BJ (cell line): ENCODE data around the gene CDHR3. TPM values are rescaled to one million over a fixed set of nuclear protein-coding genes. Genes with fewer than 3 reads are reported as not detected.

Experiments used
- CTCF ChIA-PET: fragments of 350-600 bp; formaldehyde crosslinking; extraction: SDS; loops from one replicate; lab custom pipeline; 2021; ENCODE audit warnings: antibody characterized with exemption, inconsistent platforms; lab: Yijun Ruan, JAX
- POLR2A ChIA-PET: fragments of 300-600 bp; sonication (Branson Sonifier 250); formaldehyde crosslinking; extraction: SDS; loops from one replicate; lab custom pipeline; 2021; ENCODE audit warnings: antibody characterized with exemption; lab: Charles Lee
- DNase-seq: peaks from one replicate; pipeline ENCODE4 v3.0.0-alpha.2; 2011; ENCODE audit warnings: low read depth
- H3K27me3 ChIP-seq: 2 replicates; pipeline ENCODE4 v1.6.0; 2011; ENCODE audit warnings: low read length; ENCODE audit not compliant: control insufficient read depth, insufficient read depth
- H3K36me3 ChIP-seq: 2 replicates; pipeline ENCODE4 v1.5.1; 2011; ENCODE audit warnings: low read length; ENCODE audit not compliant: control insufficient read depth, insufficient read depth
- H3K4me3 ChIP-seq: 2 replicates; pipeline ENCODE4 v1.5.1; 2011; ENCODE audit warnings: low read depth, mild to moderate bottlenecking, control low read depth, low read length
- CTCF ChIP-seq: IDR thresholded peaks from 2 replicates; pipeline ENCODE4 v1.5.1; 2011; ENCODE audit warnings: low read depth, mild to moderate bottlenecking, control low read depth, inconsistent platforms, low read length, moderate library complexity; ENCODE audit not compliant: insufficient read depth
- polyA plus RNA-seq: library from polyadenylated mRNA; depleted of rRNA; stranded (reverse); fragments of >200 nt; gene quantifications from 2 replicates; pipeline ENCODE4 v1.2.3, GENCODE V29; 2011

The CDHR3 gene
- polyA plus RNA-seq, 1 experiment, result 2.9 TPM

- CTCF ChIA-PET, result interaction anchor here (1.1 to 1.7 kb wide), 4 partner anchors 9 to 66 kb away, joined by 3 to 4 read pairs (median 4); no protein-coding TSS in a partner anchor
- TF ChIP-seq CTCF, result no peak
- peaks cover 8% of the 10 kb centered on the region for H3K27me3 ChIP-seq
- DNase-seq, result no peak
- no peaks in the 10 kb centered on the region for H3K36me3 ChIP-seq
- POLR2A ChIA-PET, result no interaction called here
- no peak overlapping the region for H3K4me3 ChIP-seq
Observed at GRCh38 chr7:105975770-105976417, 12.8 kb downstream of the CDHR3 start.

GRCh38 chr7:105976868-105977267, 13.8 kb downstream of the CDHR3 start:
- POLR2A ChIA-PET, result no interaction called here
- CTCF ChIA-PET, result interaction anchor here (0.6 to 1.7 kb wide), 3 partner anchors 10 to 65 kb away, joined by 3 to 4 read pairs (median 3); no protein-coding TSS in a partner anchor
- Histone ChIP-seq H3K4me3 (no peak overlapping the region), H3K36me3 (no peaks in the 10 kb centered on the region), H3K27me3 (peaks cover 6% of the 10 kb centered on the region)
- DNase-seq, result no peak
- TF ChIP-seq CTCF, result no peak

GRCh38 chr7:105978035-105978434, 15.0 kb downstream of the CDHR3 start:
- H3K27me3 ChIP-seq, result peaks cover 6% of the 10 kb centered on the region
- DNase-seq, result no peak
- H3K36me3 ChIP-seq, result no peaks in the 10 kb centered on the region
- ChIA-PET CTCF (interaction anchor here (0.6 to 1.4 kb wide), 4 partner anchors 19 to 101 kb away, joined by 3 to 4 read pairs (median 4); no protein-coding TSS in a partner anchor), POLR2A (no interaction called here)
- H3K4me3 ChIP-seq, result no peak overlapping the region
- no peak for TF ChIP-seq CTCF

DNA sequence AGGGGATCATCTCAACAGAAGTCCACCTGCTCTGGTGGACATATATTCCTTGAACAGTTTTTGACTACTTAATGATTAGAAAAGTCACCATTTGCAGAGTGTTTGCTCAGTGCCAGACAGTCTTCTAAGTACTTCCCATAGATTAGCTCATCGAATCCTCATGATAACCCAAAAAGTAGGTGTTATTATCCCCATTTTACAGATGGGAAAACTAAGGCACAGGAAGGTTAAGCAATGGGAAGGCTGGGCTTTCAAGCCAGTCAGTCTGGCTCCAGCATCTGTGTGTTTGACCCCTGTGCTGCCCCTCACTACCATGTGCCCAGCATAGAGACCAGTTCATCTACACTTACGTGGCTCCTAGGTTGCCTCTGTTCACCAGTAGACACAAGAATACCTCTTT, 15.9 kb downstream of the CDHR3 start:
- DNase-seq, result no peak
- peaks cover 7% of the 10 kb centered on the region for H3K27me3 ChIP-seq
- H3K4me3 ChIP-seq, result no peak overlapping the region
- ChIA-PET CTCF (interaction anchor here (1.4 kb wide), 1 partner anchor 63 kb away, joined by 3 read pairs; no protein-coding TSS in a partner anchor), POLR2A (no interaction called here)
- no peak for TF ChIP-seq CTCF
- H3K36me3 ChIP-seq, result no peaks in the 10 kb centered on the region

GRCh38 chr7:105979405-105979804, 16.3 kb downstream of the CDHR3 start:
- DNase-seq, result no peak
- ChIA-PET POLR2A (no interaction called here), CTCF (no interaction called here)
- Histone ChIP-seq H3K36me3 (no peaks in the 10 kb centered on the region), H3K4me3 (no peak overlapping the region), H3K27me3 (peaks cover 7% of the 10 kb centered on the region)
- no peak for TF ChIP-seq CTCF
